GM21737 (cell line): ENCODE data around the gene ENO3.
A peak's percentile ranks its signal among the peaks of the same experiment; 100 is the strongest.

Experiments used
- ATAC-seq: cut with Tn5 transposase; IDR thresholded peaks from one replicate; pipeline ENCODE4 v1.9.1; 2021; ENCODE audit warnings: mild to moderate bottlenecking, moderate library complexity; ENCODE audit not compliant: unreplicated experiment

ENO3 gene

DNA sequence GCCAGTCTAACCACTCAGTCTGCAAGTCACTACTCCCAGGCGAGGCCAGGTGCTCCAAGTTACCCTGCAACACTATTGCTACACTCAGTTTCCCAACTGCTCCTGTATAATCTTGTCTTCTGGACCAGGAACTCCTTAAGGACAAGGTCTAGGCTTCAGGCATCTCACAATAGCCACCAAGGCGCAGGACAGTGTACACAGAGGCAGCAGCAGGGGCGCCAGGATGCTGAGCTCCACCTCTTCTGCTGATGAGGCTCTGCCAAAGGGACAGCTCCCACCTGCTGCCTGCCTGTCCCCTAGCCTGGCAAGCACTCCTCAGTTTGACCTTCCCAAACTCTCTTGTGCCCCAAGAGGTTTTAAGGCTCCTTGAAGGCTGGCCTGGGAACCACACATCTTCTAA is 14.5 kb upstream of the ENO3 start:
- no peak for ATAC-seq

DNA sequence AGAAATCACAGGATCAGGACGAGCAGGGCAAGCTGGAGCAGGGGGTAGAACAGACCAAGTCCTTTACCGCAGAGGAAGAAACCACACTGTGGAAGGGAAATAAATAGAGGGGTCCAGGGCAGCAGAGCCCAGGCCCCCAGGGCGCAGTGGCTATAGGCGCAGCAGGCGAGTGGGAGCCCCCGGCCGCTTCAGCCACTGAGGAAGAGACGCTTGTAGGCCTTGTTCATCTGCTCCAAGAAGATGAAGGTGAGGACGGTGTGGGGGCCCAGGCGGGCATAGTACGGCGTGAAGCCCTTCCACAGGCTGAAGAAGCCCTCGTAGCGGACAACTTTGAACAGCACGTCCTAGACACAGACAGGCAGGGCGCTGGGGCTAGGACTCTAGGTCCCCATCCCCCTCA is 13.4 kb upstream of the ENO3 start:
- no peak for ATAC-seq

DNA sequence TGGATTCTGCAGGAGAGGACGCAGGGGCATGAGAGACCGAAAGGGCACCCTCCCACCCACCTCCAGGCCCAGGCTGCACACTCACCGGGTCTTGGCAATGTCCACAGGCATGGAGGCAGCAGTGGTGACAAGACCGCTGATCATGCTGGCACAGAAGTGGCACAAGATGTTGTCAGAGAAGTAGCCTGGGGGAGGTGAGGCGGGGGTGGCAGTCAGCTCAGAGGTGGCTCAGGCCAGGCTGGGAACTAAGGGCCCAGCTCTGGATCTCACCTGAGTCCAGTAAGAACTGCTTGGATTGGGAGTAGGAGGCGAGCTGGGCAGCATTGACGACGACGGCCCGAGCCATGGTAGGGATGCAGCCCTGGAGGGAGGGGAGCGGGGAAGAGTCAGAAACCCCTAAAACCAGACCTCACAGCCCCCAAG is 12.8 kb upstream of the ENO3 start:
- ATAC-seq, result no peak

- ATAC-seq, result no peak
These were observed 12.0 kb upstream of the ENO3 start for GRCh38 chr17:4938688-4939545.

DNA sequence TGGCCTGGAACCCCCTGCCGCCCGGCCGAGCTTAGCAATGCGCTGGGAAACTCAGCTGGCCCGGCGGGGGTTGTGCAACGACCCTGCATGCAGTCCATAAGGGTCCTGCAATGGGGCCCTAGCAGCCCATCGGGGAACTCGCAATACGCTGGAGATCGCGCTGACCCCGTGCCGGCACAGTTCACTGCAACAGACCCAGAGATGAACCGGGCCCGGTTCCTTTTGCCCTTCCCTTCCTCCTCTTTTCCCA is 11.4 kb upstream of the ENO3 start:
- peak; percentile 2 for ATAC-seq

DNA sequence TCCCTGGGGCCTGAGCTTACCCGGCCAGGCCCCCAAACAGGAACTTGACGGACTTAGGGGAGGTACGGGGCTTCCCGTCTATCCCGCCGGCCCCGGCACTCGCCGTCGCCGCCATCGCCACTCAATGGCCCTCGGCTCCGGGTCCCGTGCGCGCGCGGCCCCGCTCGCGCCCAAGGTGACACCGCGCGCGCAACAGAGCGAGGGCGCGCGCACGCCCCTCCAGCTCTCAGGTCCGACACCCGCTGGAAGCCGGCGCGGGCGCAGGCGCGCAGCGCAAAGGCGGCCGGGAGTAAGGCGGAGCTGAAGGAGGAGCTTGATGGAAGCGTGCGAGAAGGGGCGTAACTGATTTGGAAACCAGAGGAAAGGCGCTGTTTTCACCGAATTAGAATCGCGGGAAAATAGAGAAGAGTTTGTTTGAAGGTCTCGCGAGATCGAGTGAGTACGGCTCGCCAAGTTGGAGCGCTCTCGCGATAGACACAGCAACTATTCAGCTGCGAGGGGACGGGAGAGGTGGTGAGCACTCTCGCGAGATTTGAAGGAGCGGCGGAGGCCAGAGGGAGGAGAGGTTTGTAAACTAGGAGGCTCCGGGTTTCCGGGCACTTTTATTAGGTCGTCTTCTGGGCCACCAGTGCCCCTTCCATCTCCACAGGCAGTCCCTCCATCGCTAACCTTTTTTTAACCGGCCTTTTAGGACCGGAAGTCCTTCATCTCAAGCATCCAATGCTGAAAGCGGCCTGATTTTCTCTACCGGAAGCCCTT is 10.9 kb upstream of the ENO3 start, which contains the start of the genes RNF167 and SLC25A11:
RNF167 (plus strand) TSS at position 473 of the 759 bp plus-strand sequence. CDS start 642 bp downstream, outside the sequence.
SLC25A11 (minus strand) TSS at position 251 of the 759 bp plus-strand sequence; CDS start at position 115, 136 bp downstream.
- ATAC-seq, result peak; percentile 61

- peak; percentile 1 for ATAC-seq
These were observed 10.2 kb upstream of the ENO3 start for GRCh38 chr17:4940555-4941318.

- no peak for ATAC-seq
These were observed 9.7 kb upstream of the ENO3 start for GRCh38 chr17:4941319-4941610.

DNA sequence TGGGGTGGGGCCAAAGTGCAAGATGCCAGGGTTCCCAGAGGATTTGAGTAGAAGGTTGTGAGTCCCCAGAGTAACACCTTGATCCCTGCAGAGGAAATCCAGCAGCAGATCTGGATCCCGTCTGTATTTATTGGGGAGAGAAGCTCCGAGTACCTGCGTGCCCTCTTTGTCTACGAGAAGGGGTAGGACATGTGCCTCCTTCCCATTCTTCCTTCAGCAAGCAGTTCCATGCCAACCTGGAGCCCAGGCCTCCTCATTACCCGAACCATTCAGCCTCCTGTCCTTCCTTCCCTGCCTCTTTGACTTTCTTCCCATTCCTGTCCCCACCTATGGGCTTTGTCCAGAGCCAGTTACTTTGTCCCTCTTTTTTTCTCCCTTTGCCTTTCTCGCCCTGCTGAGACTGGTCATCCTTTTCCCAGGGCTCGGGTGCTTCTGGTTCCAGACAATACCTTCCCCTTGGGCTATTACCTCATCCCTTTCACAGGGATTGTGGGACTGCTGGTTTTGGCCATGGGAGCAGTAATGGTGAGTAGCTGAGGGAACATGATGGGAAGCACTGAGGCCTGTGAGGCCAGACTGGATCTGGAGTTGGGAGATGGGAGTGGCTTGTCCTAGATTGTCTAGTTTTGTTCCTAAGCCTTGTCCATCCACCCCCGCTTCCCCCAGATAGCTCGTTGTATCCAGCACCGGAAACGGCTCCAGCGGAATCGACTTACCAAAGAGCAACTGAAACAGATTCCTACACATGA is 8.0 kb upstream of the ENO3 start:
- ATAC-seq, result no peak

DNA sequence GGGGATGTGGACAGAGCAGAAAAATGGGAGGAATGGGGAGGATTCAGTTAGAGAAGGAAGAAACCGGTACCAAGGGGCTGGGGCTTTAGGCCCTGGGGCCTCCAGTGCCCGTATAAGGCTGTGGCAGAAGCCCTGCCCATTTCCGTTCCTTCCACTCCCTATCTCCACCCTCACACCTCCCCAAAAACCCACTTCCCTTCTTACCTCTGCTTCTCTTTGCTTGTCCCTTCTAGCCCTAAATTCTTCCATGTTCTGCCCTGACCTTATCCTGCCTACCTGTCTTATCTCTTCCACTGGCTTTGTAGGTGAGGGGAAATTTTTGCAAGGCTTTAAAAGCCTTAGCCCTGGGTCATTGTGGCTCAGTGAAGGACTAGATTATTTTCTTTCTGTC is 6.8 kb upstream of the ENO3 start:
- no peak for ATAC-seq

GRCh38 chr17:4944554-4945175 is 6.3 kb upstream of the ENO3 start:
- no peak for ATAC-seq

DNA sequence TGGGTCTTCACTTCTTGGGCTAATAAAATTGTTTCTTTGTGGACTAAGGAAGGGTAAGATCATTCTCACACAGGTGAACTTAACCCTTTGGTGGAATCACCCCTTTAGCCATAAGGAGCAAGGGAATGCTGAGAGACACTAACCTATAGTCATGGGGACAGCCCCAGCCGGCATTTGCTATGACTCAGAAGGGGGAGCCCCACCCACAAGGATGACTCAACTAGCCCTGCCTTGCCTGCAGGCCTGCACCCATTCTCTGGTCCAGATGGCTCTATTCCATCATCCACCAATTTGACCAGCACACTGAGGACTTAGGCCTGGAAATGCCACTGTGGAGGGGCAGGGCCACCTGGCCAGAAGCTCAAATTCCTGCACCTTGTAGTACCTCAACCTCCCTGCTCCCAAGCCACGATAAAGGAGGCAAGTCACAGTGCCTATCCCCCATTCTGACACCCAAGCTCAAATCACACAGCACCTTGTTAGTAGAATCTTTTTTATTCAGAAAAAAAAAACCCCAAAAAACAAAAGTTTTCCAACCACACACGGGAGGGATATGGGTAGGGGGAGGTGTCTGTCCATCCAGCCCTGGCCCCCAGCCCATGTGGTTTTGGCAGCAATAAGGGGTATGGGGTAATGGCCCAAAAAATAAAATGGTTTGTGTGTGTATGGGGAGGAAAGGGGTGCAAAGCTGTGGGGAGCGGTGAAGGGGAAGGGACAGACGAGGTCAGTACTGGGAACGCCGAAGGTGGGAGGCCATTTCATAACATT is 5.6 kb upstream of the ENO3 start:
- no peak for ATAC-seq

GRCh38 chr17:4945944-4946280 is 5.0 kb upstream of the ENO3 start:
- ATAC-seq, result no peak

DNA sequence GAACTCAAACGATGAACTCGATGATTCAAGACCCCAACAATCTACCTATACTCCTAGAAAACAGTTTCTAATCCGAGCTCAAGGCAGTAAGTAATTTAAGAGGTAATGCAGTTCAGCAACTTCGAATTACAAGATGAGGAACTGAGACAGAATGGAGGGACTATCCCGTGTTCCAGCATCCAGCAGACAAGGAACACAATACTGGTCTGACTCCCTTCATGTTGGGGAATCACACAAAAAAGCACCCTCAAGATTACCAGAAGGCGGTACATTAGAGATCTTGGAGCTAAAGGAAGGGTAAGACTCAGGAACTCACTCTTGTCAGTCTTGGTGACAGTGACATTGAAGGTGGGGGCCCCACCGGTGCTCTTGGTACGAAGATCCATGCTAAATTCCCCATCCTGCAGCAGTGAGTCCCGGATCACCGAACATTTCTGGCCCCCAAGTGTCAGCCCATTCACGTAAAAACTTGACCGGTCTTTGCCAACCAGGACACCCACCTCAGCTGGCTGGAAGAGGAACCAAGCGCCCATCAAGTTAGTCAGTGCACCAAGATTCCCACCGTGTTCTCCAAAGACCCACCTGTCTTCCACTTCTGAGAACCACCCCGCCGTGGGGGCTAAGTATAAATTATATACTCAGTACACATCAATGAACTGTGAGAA is 4.5 kb upstream of the ENO3 start:
- no peak for ATAC-seq

GRCh38 chr17:4947010-4947410 is 3.9 kb upstream of the ENO3 start:
- ATAC-seq, result no peak

- no peak for ATAC-seq
These were observed 3.3 kb upstream of the ENO3 start for GRCh38 chr17:4947411-4948165.

DNA sequence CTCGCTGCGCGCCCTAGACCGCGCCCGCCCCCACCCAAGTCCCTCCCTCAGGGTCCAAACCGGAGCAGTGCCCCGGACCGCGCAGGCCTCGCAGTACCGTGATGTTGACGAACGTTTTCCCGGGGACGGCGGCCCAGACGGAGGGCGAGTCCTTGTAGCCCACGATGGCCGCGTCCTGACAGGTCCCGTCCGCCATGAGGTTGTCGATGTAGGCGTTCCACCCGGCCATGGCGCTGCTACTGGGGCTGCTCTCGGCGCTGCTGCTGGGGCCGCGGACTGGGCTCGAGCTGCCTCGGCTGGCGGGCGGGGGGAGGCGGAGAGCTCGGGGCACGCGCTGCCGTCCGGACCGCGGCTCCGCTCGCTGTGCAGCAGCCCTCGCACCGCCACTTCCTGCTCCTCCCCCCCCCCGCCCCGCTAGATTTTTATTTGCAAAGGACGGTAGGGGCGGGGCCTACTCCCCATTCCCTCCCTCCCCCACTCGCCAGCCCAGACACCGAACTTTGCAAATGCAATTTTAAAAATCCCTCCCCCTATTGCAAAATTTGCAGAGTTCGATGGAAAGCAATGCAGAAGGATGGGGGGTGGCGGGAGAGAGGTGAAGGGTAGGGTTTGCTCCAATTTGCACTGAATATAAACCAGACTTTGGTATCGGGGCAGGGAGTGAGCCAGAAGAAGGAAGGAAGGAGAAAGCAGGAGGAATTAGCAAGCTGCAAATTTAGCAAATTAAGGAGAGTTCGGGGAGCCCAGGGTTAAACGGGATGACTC is 2.6 kb upstream of the ENO3 start, which contains the start of gene PFN1:
PFN1 (minus strand) TSS at position 365 of the 765 bp plus-strand sequence; CDS start at position 229, 136 bp downstream.
- peak; percentile 21 for ATAC-seq

DNA sequence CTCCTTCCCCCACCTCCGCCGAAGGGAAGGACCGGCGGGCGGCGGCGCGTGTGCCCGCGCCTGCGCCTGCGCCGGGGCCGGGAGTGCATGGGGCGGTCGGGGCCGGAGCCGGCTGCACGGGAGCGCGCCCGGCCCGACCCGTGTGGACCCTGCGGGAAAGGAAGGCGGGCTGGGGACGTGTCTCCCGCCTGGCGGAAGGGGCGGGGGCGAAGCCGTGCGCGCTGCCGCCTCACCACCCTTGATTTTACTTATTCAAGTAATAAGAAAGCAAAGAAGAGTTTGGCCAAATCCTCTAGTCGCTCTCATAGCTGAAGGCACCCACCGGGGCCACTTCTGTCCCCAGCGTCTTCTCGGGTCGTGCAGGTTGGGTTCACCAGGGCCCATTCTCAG is 2.0 kb upstream of the ENO3 start:
- peak; percentile 35 for ATAC-seq
